HepG2 (cell line): ENCODE results near the gene URGCP. TPM values are rescaled to one million over a fixed set of nuclear protein-coding genes. Genes with fewer than 3 reads are reported as not detected.

ENCODE experiments used
- BRCA1 ChIP-seq: sonication (generic); formaldehyde crosslinking; IDR thresholded peaks from 2 replicates; pipeline ENCODE4 v1.4.0; 2020; ENCODE audit warnings: missing genetic modification reagents
- BRD4 ChIP-seq: sonication (generic); formaldehyde crosslinking; IDR thresholded peaks from 2 replicates; pipeline ENCODE4 v1.4.0; 2020; ENCODE audit warnings: missing genetic modification reagents
- CREB3 ChIP-seq: sonication (generic); formaldehyde crosslinking; IDR thresholded peaks from 2 replicates; pipeline ENCODE4 v1.5.0; 2020; ENCODE audit warnings: missing genetic modification reagents
- FOXK2 ChIP-seq: fragments of 450-650 bp; IDR thresholded peaks from 2 replicates; pipeline ENCODE4 v1.6.1; 2016
- NAIF1 ChIP-seq: sonication (generic); formaldehyde crosslinking; IDR thresholded peaks from 2 replicates; pipeline ENCODE4 v1.5.0; 2020; ENCODE audit warnings: mild to moderate bottlenecking, missing genetic modification reagents, borderline replicate concordance
- RBM22 ChIP-seq: fragments of 200-400 bp; formaldehyde crosslinking; optimal IDR thresholded peaks from 2 replicates; pipeline ENCODE3; 2017; ENCODE audit warnings: mild to moderate bottlenecking, low read length, moderate library complexity
- UBTF ChIP-seq: sonication (generic); formaldehyde crosslinking; IDR thresholded peaks from 2 replicates; pipeline ENCODE4 v1.4.0; 2020; ENCODE audit warnings: mild to moderate bottlenecking, missing genetic modification reagents
- ZBTB37 ChIP-seq: sonication (generic); formaldehyde crosslinking; IDR thresholded peaks from 2 replicates; pipeline ENCODE4 v1.4.0; 2020; ENCODE audit warnings: mild to moderate bottlenecking, missing genetic modification reagents
- ZBTB38 ChIP-seq: sonication (generic); formaldehyde crosslinking; IDR thresholded peaks from 2 replicates; pipeline ENCODE4 v1.5.1; 2020; ENCODE audit warnings: mild to moderate bottlenecking, missing genetic modification reagents
- ZNF205 ChIP-seq: IDR thresholded peaks from 2 replicates; pipeline ENCODE4 v1.6.1; 2018; ENCODE audit warnings: missing biosample characterization, missing genetic modification reagents
- ZNF24 ChIP-seq: fragments of 450-650 bp; IDR thresholded peaks from 2 replicates; pipeline ENCODE4 v1.6.1; 2017; ENCODE audit warnings: antibody characterized with exemption, mild to moderate bottlenecking
- ZNF280B ChIP-seq: sonication (generic); formaldehyde crosslinking; IDR thresholded peaks from 2 replicates; pipeline ENCODE4 v1.5.0; 2020; ENCODE audit warnings: missing genetic modification reagents, mild to moderate bottlenecking, borderline replicate concordance
- ZNF354B ChIP-seq: sonication (generic); formaldehyde crosslinking; IDR thresholded peaks from 2 replicates; pipeline ENCODE4 v1.8.0; 2022; ENCODE audit warnings: mild to moderate bottlenecking, missing genetic modification reagents
- ZNF460 ChIP-seq: sonication (generic); formaldehyde crosslinking; IDR thresholded peaks from 2 replicates; pipeline ENCODE4 v1.5.1; 2020; ENCODE audit warnings: missing genetic modification reagents, mild to moderate bottlenecking, borderline replicate concordance
- ZNF576 ChIP-seq: sonication (generic); formaldehyde crosslinking; IDR thresholded peaks from 2 replicates; pipeline ENCODE4 v1.4.0; 2020; ENCODE audit warnings: mild to moderate bottlenecking, missing genetic modification reagents
- ZNF687 ChIP-seq: sonication (generic); formaldehyde crosslinking; IDR thresholded peaks from 2 replicates; pipeline ENCODE4 v1.5.1; 2020; ENCODE audit warnings: mild to moderate bottlenecking, missing genetic modification reagents, moderate library complexity
- ZNF788 ChIP-seq: sonication (generic); formaldehyde crosslinking; IDR thresholded peaks from 2 replicates; pipeline ENCODE4 v1.5.0; 2020; ENCODE audit warnings: mild to moderate bottlenecking, missing genetic modification reagents, borderline replicate concordance
- ZSCAN30 ChIP-seq: sonication (generic); formaldehyde crosslinking; IDR thresholded peaks from 2 replicates; pipeline ENCODE4 v1.5.0; 2020; ENCODE audit warnings: mild to moderate bottlenecking, missing genetic modification reagents
- polyA plus RNA-seq, 8 experiments: library from polyadenylated mRNA; depleted of rRNA in 3 of 8; stranded (reverse) in 7 of 8; unstranded in 1 of 8; fragments of >200 nt; fragmentation: Illumina TruSeq in 4 of 8; extraction: Trizol in 4 of 8; gene quantifications; 2 replicates each; pipeline versions ENCODE4 v1.2.1 to v1.2.3, GENCODE V29; 2011 to 2016; ENCODE audit warnings: low read depth in 4 of 8, missing spikeins in 1 of 8, mixed read lengths in 1 of 8; ENCODE audit not compliant: insufficient read depth in 1 of 8
- total RNA-seq, 5 experiments: library from RNA; depleted of rRNA; stranded (reverse); fragments of >200 nt; fragmentation: Illumina TruSeq; extraction: Trizol; gene quantifications; 2 replicates each; pipeline ENCODE4 v1.2.3, GENCODE V29; 2016; ENCODE audit warnings: low read depth in 1 of 5

URGCP gene
- total and polyA plus RNA-seq, 2 of the 13 experiments (the other 11 are each of a cell fraction or from before 2014, with no cell fraction given), result 22.3 to 25.8 TPM

- 0 out of 2 replicates have a peak, but pooled peaks have one; percentile 23 for TF ChIP-seq ZNF24
- TF ChIP-seq RBM22, result no peak
- TF ChIP-seq NAIF1 (CRISPR knock-in tag), result peak; percentile 73; the same call in 1 of the 2 replicates
- TF ChIP-seq ZNF280B (CRISPR knock-in tag), result no peak
- no peak; the same call in 1 of the 2 replicates for TF ChIP-seq ZBTB38 (CRISPR knock-in tag)
- peak; percentile 58; the same call in 1 of the 2 replicates for TF ChIP-seq FOXK2
- TF ChIP-seq BRD4 (CRISPR knock-in tag), result no peak
- TF ChIP-seq ZNF205, result no peak
- TF ChIP-seq ZSCAN30 (CRISPR knock-in tag), result 0 out of 2 replicates have a peak, but pooled peaks have one; percentile 71
- peak; percentile 68 for TF ChIP-seq ZNF687 (CRISPR knock-in tag)
- TF ChIP-seq ZNF460, result peak; percentile 28; the same call in 1 of the 2 replicates
- peak; percentile 84; the same call in 1 of the 2 replicates for TF ChIP-seq ZNF788 (CRISPR knock-in tag)
- TF ChIP-seq UBTF, result peak; percentile 53
- TF ChIP-seq ZNF354B, result no peak
- TF ChIP-seq ZNF576 (CRISPR knock-in tag), result no peak
- peak; percentile 35; the same call in 1 of the 2 replicates for TF ChIP-seq ZBTB37 (CRISPR knock-in tag)
- 0 out of 2 replicates have a peak, but pooled peaks have one; percentile 8 for TF ChIP-seq CREB3
- TF ChIP-seq BRCA1 (CRISPR knock-in tag), result no peak
Measured at GRCh38 chr7:43905209-43905946, 1.0 kb downstream of the URGCP start (continued).
